Erythroblast (primary cell): ENCODE measurements around the gene ZCCHC14.

Experiments used
- GATA1 ChIP-seq: IDR thresholded peaks from 2 replicates; pipeline ENCODE4 v1.6.1; 2011; ENCODE audit warnings: low read depth, mild to moderate bottlenecking, control low read depth, low read length, moderate library complexity
- POLR2A ChIP-seq: IDR thresholded peaks from 2 replicates; pipeline ENCODE4 v1.6.1; 2011; ENCODE audit warnings: mild to moderate bottlenecking, low read length

DNA sequence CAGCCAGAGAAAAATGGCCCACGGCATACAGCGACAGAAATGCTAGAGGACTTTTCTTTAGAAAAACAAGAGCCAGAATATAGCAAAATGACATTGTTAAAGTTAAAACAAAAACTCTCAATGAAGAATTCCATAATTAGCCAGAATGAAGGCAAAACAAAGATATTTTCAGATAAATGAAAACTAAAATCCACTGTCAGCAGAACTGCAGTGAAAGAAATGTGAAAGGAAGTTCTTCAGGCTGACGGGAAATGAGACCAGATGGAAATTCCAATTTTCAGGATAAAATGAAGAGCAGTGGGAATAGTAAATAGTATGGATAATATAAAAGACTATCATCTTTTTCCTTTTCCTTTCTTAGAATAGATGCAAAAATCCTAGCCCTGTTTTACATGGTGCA lies 38.4 kb downstream of the ZCCHC14 start:
- no peak for TF ChIP-seq POLR2A
- TF ChIP-seq GATA1, result no peak
